GM15510 (cell line): ENCODE measurements around the gene CDH20.

ENCODE experiments used
- POLR2A ChIP-seq: IDR thresholded peaks from 3 replicates; pipeline ENCODE4 v1.6.1; 2011; ENCODE audit warnings: borderline replicate concordance; ENCODE audit not compliant: insufficient read length; ENCODE audit errors: extremely low read depth

The CDH20 gene

GRCh38 chr18:61443081-61443725 is 110.0 kb downstream of the CDH20 start:
- TF ChIP-seq POLR2A = no peak

DNA sequence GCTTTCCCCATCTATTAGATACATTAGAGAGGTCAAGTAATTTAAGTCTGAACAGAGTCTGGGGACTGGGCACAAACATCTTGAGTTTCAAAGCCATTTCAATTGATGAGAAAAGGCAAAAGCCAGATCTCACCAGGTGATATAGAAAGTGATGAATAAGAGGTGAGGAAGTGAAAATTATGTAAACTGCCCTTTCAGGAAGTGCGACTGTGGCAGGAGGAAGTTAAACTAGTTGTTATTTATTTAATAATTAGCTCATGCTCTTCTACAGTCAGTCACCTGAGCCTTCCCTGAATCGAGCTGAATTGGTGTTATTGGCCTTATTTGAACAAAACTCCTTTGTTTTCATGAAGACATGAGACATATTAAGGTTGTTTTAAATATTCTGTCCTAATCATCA is 115.1 kb downstream of the CDH20 start:
- no peak for TF ChIP-seq POLR2A

- TF ChIP-seq POLR2A = no peak
Measured at GRCh38 chr18:61459896-61460648, 126.8 kb downstream of the CDH20 start.

DNA sequence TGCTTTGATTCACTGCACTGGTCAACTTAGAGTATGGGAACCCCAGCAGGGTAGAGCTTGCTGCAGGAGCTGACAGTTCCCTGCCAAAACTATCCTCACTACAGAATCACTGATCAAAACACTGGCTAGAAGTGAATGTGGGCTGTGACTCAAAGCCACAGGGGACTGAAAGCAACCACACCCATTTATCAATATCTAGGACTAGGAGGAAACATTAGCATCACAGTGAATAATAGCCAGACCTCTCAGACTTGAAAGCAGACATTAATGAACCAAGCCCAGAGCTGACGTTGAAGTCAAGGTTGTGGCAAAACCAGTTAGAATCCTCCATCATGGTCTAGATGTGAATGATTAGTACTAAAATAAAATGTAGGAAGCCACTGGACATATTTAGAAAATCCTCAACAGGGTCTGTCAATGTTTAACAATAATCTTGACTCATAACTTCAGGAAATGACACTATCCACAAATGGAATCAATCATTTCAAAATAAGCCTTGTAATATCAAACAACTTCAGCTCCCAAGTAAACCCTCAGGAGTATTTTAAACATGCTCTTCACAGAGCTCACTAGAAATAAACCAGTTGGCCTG is 131.4 kb downstream of the CDH20 start:
- no peak for TF ChIP-seq POLR2A

GRCh38 chr18:61466736-61467135 is 133.5 kb downstream of the CDH20 start:
- no peak for TF ChIP-seq POLR2A

- TF ChIP-seq POLR2A = no peak
Measured at GRCh38 chr18:61470031-61470674, 136.9 kb downstream of the CDH20 start.

GRCh38 chr18:61471541-61471940 is 138.3 kb downstream of the CDH20 start:
- no peak for TF ChIP-seq POLR2A

GRCh38 chr18:61471942-61472341 is 138.7 kb downstream of the CDH20 start:
- TF ChIP-seq POLR2A = no peak

GRCh38 chr18:61474341-61474740 is 141.1 kb downstream of the CDH20 start:
- no peak for TF ChIP-seq POLR2A

DNA sequence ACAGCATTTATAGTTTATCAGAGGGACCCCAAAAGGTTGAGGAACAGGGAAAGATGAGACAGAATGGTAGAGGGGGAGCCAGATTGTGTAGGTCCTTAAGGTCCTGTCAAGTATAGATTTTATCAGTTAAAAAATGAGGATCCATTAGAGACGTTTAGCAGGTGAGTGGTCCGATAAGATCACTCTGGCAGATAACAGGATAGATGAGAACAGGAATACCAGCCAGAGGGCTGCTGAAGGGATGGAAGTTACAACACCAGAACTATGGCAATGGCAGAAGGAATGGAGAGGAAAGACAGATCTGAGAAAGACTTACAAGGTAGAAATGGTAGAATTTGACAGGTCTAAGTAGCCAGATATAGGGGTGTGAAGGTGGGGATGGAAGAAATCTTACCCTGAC is 141.7 kb downstream of the CDH20 start:
- TF ChIP-seq POLR2A = no peak

GRCh38 chr18:61475931-61476330 is 142.7 kb downstream of the CDH20 start:
- no peak for TF ChIP-seq POLR2A

DNA sequence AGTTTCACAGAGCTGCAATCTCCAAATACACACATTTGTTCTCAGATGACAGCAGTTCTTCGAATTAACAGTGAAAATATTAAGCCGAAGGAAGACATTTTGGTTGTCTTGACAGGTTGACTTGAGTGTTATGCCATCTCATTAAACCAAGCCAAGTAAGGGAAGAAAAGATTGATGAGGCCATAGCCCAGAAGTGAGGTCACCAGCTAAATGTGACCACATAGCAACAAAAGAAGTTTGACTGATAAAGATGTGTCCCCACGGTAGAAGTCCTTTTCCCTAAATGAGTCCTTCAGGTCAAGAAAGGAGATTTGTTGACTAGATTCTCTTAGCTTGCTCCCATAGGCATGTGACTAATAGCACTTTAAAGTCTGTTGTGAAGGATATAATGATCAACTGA is 156.1 kb downstream of the CDH20 start:
- TF ChIP-seq POLR2A = no peak

- TF ChIP-seq POLR2A = no peak
Measured at GRCh38 chr18:61496374-61496773, 163.1 kb downstream of the CDH20 start.

DNA sequence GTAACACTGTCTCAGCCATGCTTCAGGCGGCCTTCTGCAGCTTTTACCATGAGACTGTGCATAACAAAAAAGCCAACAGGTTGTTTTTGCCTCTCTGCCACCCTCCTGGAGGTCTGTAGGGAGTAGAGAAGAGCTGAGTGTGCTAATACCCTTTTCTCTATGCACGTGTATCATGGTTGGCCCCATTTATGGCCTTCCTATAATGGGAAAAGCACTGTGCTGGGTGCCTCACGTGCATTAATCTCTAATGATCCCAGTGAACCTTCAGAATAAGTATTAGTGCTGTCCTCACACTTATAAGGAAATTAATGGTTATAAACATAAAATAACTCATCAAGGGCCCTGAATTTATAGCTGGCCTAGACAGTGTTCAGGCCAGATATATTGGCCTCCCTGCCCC is 164.2 kb downstream of the CDH20 start:
- TF ChIP-seq POLR2A = no peak

DNA sequence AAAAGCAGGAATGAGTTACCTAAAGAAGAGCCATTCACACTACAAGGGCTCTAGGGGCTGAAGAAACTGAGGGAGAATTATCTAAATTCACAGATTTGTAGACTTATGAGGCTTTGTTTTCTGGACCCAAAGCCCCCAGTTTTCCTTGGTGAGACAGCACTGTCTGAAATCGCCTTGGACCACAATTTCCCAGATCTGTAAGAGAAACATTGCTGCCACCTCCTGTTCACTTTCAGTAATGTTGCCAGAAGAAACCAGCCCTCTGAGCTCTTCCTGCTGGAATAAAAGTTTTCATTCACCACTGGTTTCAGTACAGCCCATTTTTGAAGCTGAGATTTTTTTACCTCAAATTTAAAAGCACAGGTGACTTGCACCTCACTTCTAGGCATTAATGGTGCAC is 169.2 kb downstream of the CDH20 start:
- no peak for TF ChIP-seq POLR2A

DNA sequence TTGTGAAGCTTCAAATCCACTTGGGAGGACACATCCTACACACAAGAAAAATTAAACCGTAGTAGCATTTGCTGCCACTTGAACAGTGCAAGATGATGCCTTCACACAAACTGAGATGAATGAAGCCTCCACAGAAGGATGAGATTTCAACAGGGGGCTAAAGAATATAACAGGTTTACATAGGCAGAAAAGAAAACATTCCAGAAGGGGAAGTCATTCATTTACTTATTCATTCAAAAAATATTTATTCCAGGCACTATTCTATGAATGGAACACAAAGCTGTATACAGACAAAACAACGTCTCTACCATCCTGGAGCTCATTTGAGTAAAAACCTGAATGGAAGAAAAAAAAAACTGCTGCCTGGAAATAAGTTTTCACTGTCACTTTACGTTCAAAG is 170.5 kb downstream of the CDH20 start:
- TF ChIP-seq POLR2A = no peak

DNA sequence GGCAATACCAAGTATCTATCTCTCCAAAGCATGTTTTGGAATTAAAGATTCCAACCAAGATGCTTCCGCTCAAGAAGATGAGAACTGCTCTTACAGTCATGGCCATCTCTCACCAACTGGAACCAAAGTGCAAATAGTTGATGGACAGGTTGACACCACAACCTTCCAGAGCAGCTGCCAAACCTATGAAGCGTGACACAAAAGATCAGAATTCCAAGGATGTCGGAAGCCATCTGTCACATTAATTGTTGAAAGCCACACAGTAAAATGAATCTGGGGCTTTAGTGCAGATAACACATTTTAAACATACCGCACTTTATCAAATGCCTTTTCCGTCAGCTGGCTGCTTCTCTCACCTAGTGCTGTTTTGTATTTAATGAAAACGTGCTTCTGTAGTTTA is 195.7 kb downstream of the CDH20 start:
- TF ChIP-seq POLR2A = no peak

DNA sequence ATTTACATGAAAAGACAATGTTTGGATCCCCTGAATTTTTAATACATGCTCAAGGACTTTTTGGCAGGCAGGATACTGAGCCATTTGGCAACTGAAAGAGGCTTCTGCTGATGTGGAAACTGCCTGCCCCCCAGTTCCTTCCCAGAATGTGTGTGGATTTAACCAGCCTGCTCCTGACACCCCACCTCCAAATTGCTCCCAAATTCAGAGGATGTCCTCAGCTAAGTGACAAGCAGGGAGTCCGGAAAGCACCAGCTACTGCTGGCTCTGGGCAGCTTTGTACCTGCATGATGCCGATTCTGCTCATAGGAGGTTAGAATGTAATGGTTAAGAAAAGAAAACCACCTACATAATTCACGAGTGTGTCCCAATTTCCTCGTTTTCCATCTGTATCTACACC is 197.5 kb downstream of the CDH20 start:
- TF ChIP-seq POLR2A = no peak
